ENCODE data around the gene PSTK. TPM values are rescaled to one million over a fixed set of nuclear protein-coding genes. Genes with fewer than 3 reads are reported as not detected.

PSTK gene
- total RNA-seq, 4 donors from 2014 or later: 0.79 to 12.3 (median 1.7) TPM

DNA sequence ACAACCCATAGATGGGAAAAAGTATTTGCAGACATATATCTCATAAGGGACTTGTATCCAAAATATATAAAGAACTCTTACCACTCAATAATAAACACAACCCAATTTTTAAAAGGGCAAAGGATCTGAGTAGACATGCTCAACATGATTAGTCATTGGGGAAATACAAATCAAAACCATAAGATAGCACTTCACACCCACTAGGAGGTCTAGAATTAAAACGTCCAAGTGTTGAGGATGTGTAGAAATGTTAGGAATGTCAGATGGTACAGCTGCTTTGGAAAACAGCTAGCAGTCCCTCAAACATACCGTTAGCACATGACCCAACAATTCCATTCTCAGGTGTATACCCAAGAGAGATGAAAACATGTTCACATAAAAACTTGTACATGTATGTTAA is 8.3 kb downstream of the PSTK start:
- H3K27me3 ChIP-seq: no peaks in the 10 kb centered on the region
- ATAC-seq: no peak
- WGBS, 2 donors (ENCODE audit: low coverage in 1 of 2): 40 to 71% methylated on average over 1 to 2 of the region's 2 CpGs
- TF ChIP-seq EP300 (IDR thresholded peaks at IDR 0.05) (no peak), POLR2AphosphoS5 (IDR thresholded peaks at IDR 0.05) (no peak), POLR2A (IDR thresholded peaks at IDR 0.05) (no peak)
- TF ChIP-seq, protein P1, sequence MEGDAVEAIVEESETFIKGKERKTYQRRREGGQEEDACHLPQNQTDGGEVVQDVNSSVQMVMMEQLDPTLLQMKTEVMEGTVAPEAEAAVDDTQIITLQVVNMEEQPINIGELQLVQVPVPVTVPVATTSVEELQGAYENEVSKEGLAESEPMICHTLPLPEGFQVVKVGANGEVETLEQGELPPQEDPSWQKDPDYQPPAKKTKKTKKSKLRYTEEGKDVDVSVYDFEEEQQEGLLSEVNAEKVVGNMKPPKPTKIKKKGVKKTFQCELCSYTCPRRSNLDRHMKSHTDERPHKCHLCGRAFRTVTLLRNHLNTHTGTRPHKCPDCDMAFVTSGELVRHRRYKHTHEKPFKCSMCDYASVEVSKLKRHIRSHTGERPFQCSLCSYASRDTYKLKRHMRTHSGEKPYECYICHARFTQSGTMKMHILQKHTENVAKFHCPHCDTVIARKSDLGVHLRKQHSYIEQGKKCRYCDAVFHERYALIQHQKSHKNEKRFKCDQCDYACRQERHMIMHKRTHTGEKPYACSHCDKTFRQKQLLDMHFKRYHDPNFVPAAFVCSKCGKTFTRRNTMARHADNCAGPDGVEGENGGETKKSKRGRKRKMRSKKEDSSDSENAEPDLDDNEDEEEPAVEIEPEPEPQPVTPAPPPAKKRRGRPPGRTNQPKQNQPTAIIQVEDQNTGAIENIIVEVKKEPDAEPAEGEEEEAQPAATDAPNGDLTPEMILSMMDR (IDR thresholded peaks at IDR 0.05): no peak
- no peaks in the 10 kb centered on the region for H3K4me1 ChIP-seq
- H3K4me3 ChIP-seq: no peak overlapping the region
- no peak overlapping the region for H3K27ac ChIP-seq
- H3K9me3 ChIP-seq: no peaks in the 10 kb centered on the region
- H3K36me3 ChIP-seq: peaks cover 0 to 27% of the 10 kb centered on the region in 2 donors

DNA sequence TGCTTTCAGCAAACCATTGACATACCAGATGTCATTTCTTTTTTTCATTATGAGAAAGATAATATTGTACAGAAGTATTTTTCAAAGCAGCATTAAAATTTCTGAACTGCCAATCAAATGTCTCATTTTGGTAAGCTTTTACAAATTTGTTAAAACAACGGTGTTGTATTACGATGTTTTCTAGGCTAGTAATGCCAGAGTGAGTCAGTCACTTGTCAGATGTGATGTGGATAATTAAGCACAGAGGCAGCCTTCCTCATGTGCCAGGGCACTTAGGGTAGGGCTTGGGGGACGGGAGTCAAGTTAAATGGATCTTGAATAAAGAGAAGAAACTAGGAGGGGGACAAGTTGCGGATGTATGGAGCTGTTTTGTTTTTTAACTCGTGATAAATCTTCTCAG is 10.1 kb downstream of the PSTK start:
- Histone ChIP-seq H3K9me3 (no peaks in the 10 kb centered on the region), H3K27ac (no peak overlapping the region), H3K4me3 (no peak overlapping the region), H3K27me3 (no peaks in the 10 kb centered on the region), H3K4me1 (no peaks in the 10 kb centered on the region), H3K36me3 (peaks cover 0 to 40% of the 10 kb centered on the region in 2 donors)
- 66 to 68% methylated on average over 5 of the region's 5 CpGs for WGBS, 2 donors (ENCODE audit: low coverage in 1 of 2)
- TF ChIP-seq, protein P1 (IDR thresholded peaks at IDR 0.05): no peak
- no peak for TF ChIP-seq POLR2A (IDR thresholded peaks at IDR 0.05)
- TF ChIP-seq POLR2AphosphoS5 (IDR thresholded peaks at IDR 0.05): no peak
- no peak for TF ChIP-seq EP300 (IDR thresholded peaks at IDR 0.05)
- no peak for ATAC-seq

DNA sequence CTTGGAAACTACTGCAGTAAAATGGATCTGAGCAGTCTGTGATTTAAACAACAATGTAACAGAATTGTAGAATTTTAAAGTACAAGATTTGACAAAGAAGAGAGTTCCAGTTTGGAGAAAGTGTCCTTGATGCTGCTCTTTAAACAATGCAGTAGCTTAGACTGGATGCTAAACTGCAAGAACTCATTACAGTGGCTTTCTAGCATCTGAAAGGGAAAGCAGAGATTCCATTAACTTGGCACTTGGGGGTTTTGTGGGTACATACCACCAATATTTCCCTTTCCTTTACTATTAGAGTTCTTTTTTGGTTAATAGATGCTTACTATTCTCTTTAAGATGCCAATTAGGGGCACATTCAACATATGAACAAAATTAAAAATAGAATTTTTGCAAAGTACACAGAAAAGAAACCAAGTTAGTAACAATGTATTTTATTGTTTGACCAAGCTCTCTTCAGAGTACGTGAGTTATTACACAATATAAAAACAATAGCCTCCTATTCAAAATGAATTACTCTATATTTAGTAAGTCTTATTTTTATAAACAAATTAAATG is 11.9 kb downstream of the PSTK start:
- H3K9me3 ChIP-seq: no peaks in the 10 kb centered on the region
- WGBS, 2 donors (ENCODE audit: low coverage in 1 of 2): 61 to 69% methylated on average over 1 of the region's 1 CpG
- TF ChIP-seq, protein P1 (IDR thresholded peaks at IDR 0.05): no peak
- H3K36me3 ChIP-seq: peaks cover 0 to 58% of the 10 kb centered on the region in 2 donors
- H3K27me3 ChIP-seq: no peaks in the 10 kb centered on the region
- peaks cover 0 to 5% (median 0%) of the 10 kb centered on the region in 3 donors for H3K4me1 ChIP-seq
- ATAC-seq: no peak
- no peak overlapping the region for H3K4me3 ChIP-seq
- no peak overlapping the region for H3K27ac ChIP-seq

- ATAC-seq: no peak
- no peaks in the 10 kb centered on the region for H3K27me3 ChIP-seq
- 93% methylated on average over 3 of the region's 6 CpGs; no CpG with 5 or more reads in 1 of the 2 donors for WGBS, 2 donors (ENCODE audit: low coverage in 1 of 2)
- H3K27ac ChIP-seq: no peak overlapping the region
- no peaks in the 10 kb centered on the region for H3K9me3 ChIP-seq
- TF ChIP-seq, protein P1 (IDR thresholded peaks at IDR 0.05): no peak
- TF ChIP-seq POLR2AphosphoS5 (IDR thresholded peaks at IDR 0.05) (no peak), POLR2A (IDR thresholded peaks at IDR 0.05) (no peak), EP300 (IDR thresholded peaks at IDR 0.05) (no peak)
- peaks cover 0 to 72% of the 10 kb centered on the region in 2 donors for H3K36me3 ChIP-seq
- H3K4me1 ChIP-seq: peaks cover 0 to 11% (median 0%) of the 10 kb centered on the region in 3 donors
- no peak overlapping the region for H3K4me3 ChIP-seq
Observed at GRCh38 chr10:122993797-122994336, 13.7 kb downstream of the PSTK start.

GRCh38 chr10:122995936-122996335 is 15.7 kb downstream of the PSTK start:
- TF ChIP-seq POLR2A (IDR thresholded peaks at IDR 0.05): no peak
- TF ChIP-seq EP300 (IDR thresholded peaks at IDR 0.05): no peak
- TF ChIP-seq, protein P1 (IDR thresholded peaks at IDR 0.05): no peak
- no peak for TF ChIP-seq POLR2AphosphoS5 (IDR thresholded peaks at IDR 0.05)
- no peak for ATAC-seq
- H3K36me3 ChIP-seq: peaks cover 0 to 65% of the 10 kb centered on the region in 2 donors

More at GRCh38 chr10:122995936-122996335, 15.7 kb downstream of the PSTK start:
- 48 to 69% methylated on average over 4 of the region's 4 CpGs for WGBS, 2 donors (ENCODE audit: low coverage in 1 of 2)
- H3K4me1 ChIP-seq: peaks cover 0 to 23% (median 0%) of the 10 kb centered on the region in 3 donors
- H3K27me3 ChIP-seq: no peaks in the 10 kb centered on the region
- no peak overlapping the region for H3K27ac ChIP-seq
- H3K9me3 ChIP-seq: no peaks in the 10 kb centered on the region
- no peak overlapping the region for H3K4me3 ChIP-seq
